K562 (cell line): ENCODE data around the gene NAT10. TPM values are rescaled to one million over a fixed set of nuclear protein-coding genes. Genes with fewer than 3 reads are reported as not detected.

Source experiments
- ATAC-seq: fragments of 200-7000 bp; cut with Tn5 transposase; 3 replicates; pipeline ENCODE4 v1.9.1; 2020; ENCODE audit warnings: moderate library complexity
- BruUV-seq: library from RNA; stranded (reverse); fragments of 400-500 nt; replicated peaks from 2 replicates; lab custom pipeline; 2021; lab: Mats Ljungman, UMichigan
- CTCF ChIA-PET: fragments of 300-600 bp; formaldehyde crosslinking; extraction: SDS; loops from one replicate; lab custom pipeline; 2021; ENCODE audit warnings: low intra/inter-chr PET ratio; lab: Yijun Ruan, JAX
- POLR2A ChIA-PET: fragments of 300-600, 350-650 bp; sonication (Branson Sonifier 250); formaldehyde crosslinking; extraction: SDS; loops from one replicate; lab custom pipeline; 2021; ENCODE audit warnings: antibody characterized with exemption, inconsistent platforms; lab: Yijun Ruan, JAX
- DNase-seq, 4 experiments: peaks; one replicate each; pipeline versions ENCODE4 v3.0.0 to v3.0.0-alpha.2; 2011 to 2018; ENCODE audit warnings: low spot score in 3 of 4, mixed read lengths in 3 of 4; ENCODE audit errors: extremely low read depth in 1 of 4
- FAIRE-seq: peaks from 2 replicates; lab custom pipeline; 2011; peaks lifted over from hg19 to GRCh38; lab: Jason Lieb, UNC
- H2AFZ ChIP-seq: 2 replicates; pipeline ENCODE4 v1.6.0; 2011; ENCODE audit warnings: low read depth, low read length, control low read depth, inconsistent platforms
- H3K27ac ChIP-seq: fragments of 200-600 bp; 3 replicates; pipeline ENCODE4 v1.8.0; 2011; ENCODE audit warnings: low read depth, mild to moderate bottlenecking, control low read depth, inconsistent platforms, low read length, moderate library complexity, mixed read lengths; ENCODE audit errors: extremely low read depth
- H3K27me3 ChIP-seq, 2 experiments: fragments of 300-600 bp in 1 of 2; 2 replicates in 1 of 2; 3 replicates in 1 of 2; pipeline versions ENCODE4 v1.6.0 to v1.8.0; 2011; ENCODE audit warnings: inconsistent platforms in 2 of 2, low read length in 2 of 2, mild to moderate bottlenecking in 1 of 2, mixed read lengths in 1 of 2, moderate library complexity in 1 of 2; ENCODE audit not compliant: control insufficient read depth in 2 of 2, insufficient read depth in 2 of 2
- H3K36me3 ChIP-seq: fragments of 300-600 bp; 3 replicates; pipeline ENCODE4 v1.8.0; 2011; ENCODE audit warnings: mild to moderate bottlenecking, low read length, inconsistent platforms; ENCODE audit not compliant: control insufficient read depth, insufficient read depth
- H3K4me1 ChIP-seq, 2 experiments: fragments of 200-600 bp in 1 of 2; replicated peaks in 1 of 2; 2 replicates in 1 of 2; 3 replicates in 1 of 2; pipeline versions ENCODE4 v1.5.1 to v1.8.0; 2011; ENCODE audit warnings: inconsistent platforms in 2 of 2, low read length in 2 of 2, mild to moderate bottlenecking in 1 of 2, mixed read lengths in 1 of 2, moderate library complexity in 1 of 2; ENCODE audit not compliant: control insufficient read depth in 2 of 2, insufficient read depth in 2 of 2
- H3K4me2 ChIP-seq: 2 replicates; pipeline ENCODE4 v1.6.1; 2011; ENCODE audit warnings: low read length, control low read depth, inconsistent platforms, mixed read lengths; ENCODE audit not compliant: insufficient read depth
- H3K4me3 ChIP-seq: fragments of 200-600 bp; sonication (generic), shearing (Covaris generic); 2 replicates; pipeline ENCODE4 v1.5.1; 2016; ENCODE audit warnings: control low read depth, inconsistent platforms
- H3K79me2 ChIP-seq: fragments of 200-600 bp; 3 replicates; pipeline ENCODE4 v1.8.0; 2011; ENCODE audit warnings: low read length, inconsistent platforms; ENCODE audit not compliant: control insufficient read depth, insufficient read depth
- H3K9ac ChIP-seq, 2 experiments: 2 replicates each; pipeline versions ENCODE4 v1.6.0 to v1.6.1; 2011; ENCODE audit warnings: low read depth in 2 of 2, low read length in 2 of 2, control low read depth in 1 of 2, inconsistent platforms in 1 of 2, mild to moderate bottlenecking in 1 of 2, mixed read lengths in 1 of 2; ENCODE audit not compliant: insufficient read depth in 1 of 2
- H3K9me1 ChIP-seq: one replicate; pipeline ENCODE4 v1.6.0; 2011; ENCODE audit warnings: inconsistent platforms, mild to moderate bottlenecking, low read length, moderate library complexity; ENCODE audit not compliant: control insufficient read depth, insufficient read depth
- H3K9me3 ChIP-seq: replicated peaks from 2 replicates; pipeline ENCODE4 v1.5.1; 2011; ENCODE audit warnings: low read depth, low read length, inconsistent platforms; ENCODE audit not compliant: control insufficient read depth, insufficient read depth
- H4K20me1 ChIP-seq: replicated peaks from 2 replicates; pipeline ENCODE4 v1.6.1; 2011; ENCODE audit warnings: low read length, inconsistent platforms, mixed read lengths; ENCODE audit not compliant: control insufficient read depth, insufficient read depth
- BHLHE40 ChIP-seq: IDR thresholded peaks from 2 replicates; pipeline ENCODE4 v1.6.1; 2011; ENCODE audit warnings: low read length, improper control_type of control experiment
- E2F3 ChIP-seq: fragments of 250-450 bp; sonication (Bioruptor Pico); IDR thresholded peaks from 2 replicates; pipeline ENCODE4 v1.4.0; 2020; ENCODE audit warnings: mild to moderate bottlenecking
- EP400 ChIP-seq: fragments of 450-650 bp; IDR thresholded peaks from 2 replicates; pipeline ENCODE4 v1.6.1; 2017; ENCODE audit warnings: antibody characterized with exemption, mild to moderate bottlenecking, moderate library complexity
- GTF2E2 ChIP-seq: fragments of 200-800 bp; sonication (Bioruptor generic); IDR thresholded peaks from 2 replicates; pipeline ENCODE4 v1.6.1; 2016; ENCODE audit warnings: missing genetic modification characterization, missing compliant biosample characterization
- HDAC3 ChIP-seq: fragments of 450-650 bp; IDR thresholded peaks from 2 replicates; pipeline ENCODE4 v1.6.1; 2018; ENCODE audit warnings: borderline replicate concordance, mild to moderate bottlenecking, moderate library complexity; ENCODE audit not compliant: partially characterized antibody
- HDAC8 ChIP-seq: fragments of 450-650 bp; IDR thresholded peaks from 2 replicates; pipeline ENCODE4 v1.6.1; 2016; ENCODE audit warnings: mild to moderate bottlenecking, missing genetic modification characterization, moderate library complexity, missing compliant biosample characterization
- HES1 ChIP-seq: fragments of 450-650 bp; IDR thresholded peaks from 2 replicates; pipeline ENCODE4 v1.6.1; 2016; ENCODE audit warnings: low read depth, mild to moderate bottlenecking, moderate library complexity
- JUNB ChIP-seq: fragments of 450-650 bp; formaldehyde crosslinking; conservative IDR thresholded peaks from 2 replicates; pipeline ENCODE4 v1.4.0; 2020; ENCODE audit warnings: mild to moderate bottlenecking
- MIER1 ChIP-seq: fragments of 450-650 bp; IDR thresholded peaks from 2 replicates; pipeline ENCODE4 v1.6.1; 2016; ENCODE audit warnings: antibody characterized with exemption, mild to moderate bottlenecking, low read depth
- NRF1 ChIP-seq, 2 experiments: fragments of 450-650 bp; IDR thresholded peaks in 1 of 2; conservative IDR thresholded peaks in 1 of 2; 2 replicates each; pipeline ENCODE4 v1.6.1; 2014; ENCODE audit warnings: mild to moderate bottlenecking in 2 of 2
- PPARD ChIP-seq: fragments of 250-450 bp; sonication (Bioruptor Pico); IDR thresholded peaks from 2 replicates; pipeline ENCODE4 v1.8.0; 2022; ENCODE audit warnings: inconsistent platforms, mild to moderate bottlenecking, moderate library complexity
- PRDM10 ChIP-seq: fragments of 450-650 bp; IDR thresholded peaks from 2 replicates; pipeline ENCODE4 v1.6.1; 2018; ENCODE audit not compliant: partially characterized antibody
- SMAD3 ChIP-seq: fragments of 450-650 bp; formaldehyde crosslinking; conservative IDR thresholded peaks from 2 replicates; pipeline ENCODE4 v1.4.0; 2020; ENCODE audit warnings: mild to moderate bottlenecking
- YY1 ChIP-seq, 3 experiments: IDR thresholded peaks; 2 replicates each; pipeline ENCODE4 v1.6.1; 2011; ENCODE audit warnings: low read length in 2 of 3, mild to moderate bottlenecking in 2 of 3, moderate library complexity in 2 of 3, borderline replicate concordance in 1 of 3, control low read depth in 1 of 3, low read depth in 1 of 3; ENCODE audit not compliant: insufficient read depth in 3 of 3, insufficient replicate concordance in 2 of 3, control insufficient read depth in 1 of 3, insufficient read length in 1 of 3; ENCODE audit errors: extremely low read depth in 1 of 3
- ZC3H4 ChIP-seq: sonication (generic); formaldehyde crosslinking; IDR thresholded peaks from 2 replicates; pipeline ENCODE4 v1.9.0; 2021; ENCODE audit warnings: missing genetic modification reagents, borderline replicate concordance
- ZEB2 ChIP-seq: fragments of 450-650 bp; IDR thresholded peaks from 2 replicates; pipeline ENCODE4 v1.6.1; 2016
- ZNF146 ChIP-seq: IDR thresholded peaks from one replicate; pipeline ENCODE4 v1.6.1; 2018; ENCODE audit warnings: missing compliant biosample characterization; ENCODE audit not compliant: unreplicated experiment
- ZNF212 ChIP-seq: fragments of 450-650 bp; formaldehyde crosslinking; IDR thresholded peaks from 2 replicates; pipeline ENCODE4 v1.4.0; 2020; ENCODE audit warnings: mild to moderate bottlenecking
- ZNF584 ChIP-seq: fragments of 200-800 bp; sonication (Bioruptor generic); IDR thresholded peaks from 2 replicates; pipeline ENCODE4 v1.6.1; 2016; ENCODE audit warnings: low read depth, mild to moderate bottlenecking, missing genetic modification characterization, missing compliant biosample characterization
- ZNF79 ChIP-seq: fragments of 250-450 bp; sonication (Bioruptor Pico); IDR thresholded peaks from 2 replicates; pipeline ENCODE4 v1.4.0; 2020; ENCODE audit warnings: low read depth, mild to moderate bottlenecking, moderate library complexity
- WGBS: fragments of 100-300 bp; shearing (Covaris generic); methylation state at CpG from one replicate; pipeline ENCODE4 v1.1.6; 2016; ENCODE audit warnings: low coverage, mixed read lengths; ENCODE audit not compliant: insufficient coverage; ENCODE audit errors: missing lambda C conversion rate; 5-methylcytosine and 5-hydroxymethylcytosine counted together
- in situ Hi-C: fragments of 300-500 bp; cut with MboI; formaldehyde crosslinking; loops from 4 replicates; pipeline ENCODE4 v1.15.0; 2018; ENCODE audit warnings: inconsistent platforms, mixed read lengths
- intact Hi-C: fragments of 100-400 bp; cut with micrococcal nuclease; formaldehyde crosslinking; loops from 2 replicates; pipeline ENCODE4 v1.14.2; 2022
- polyA plus RNA-seq, 8 experiments: library from polyadenylated mRNA; depleted of rRNA in 4 of 8; stranded (reverse) in 5 of 8; unstranded in 3 of 8; fragments of >200 nt; fragmentation: Nextera tagmentation in 2 of 8; fragmentation: Illumina TruSeq in 1 of 8; extraction: Ambion mirVana in 2 of 8; extraction: Trizol in 1 of 8; gene quantifications; 2 replicates each; pipeline versions ENCODE4 v1.2.1 to v1.2.3, GENCODE V29; 2011 to 2014; ENCODE audit warnings: inconsistent platforms in 1 of 8, missing spikeins in 1 of 8
- total RNA-seq, 7 experiments: library from RNA; depleted of rRNA in 6 of 7; stranded (reverse); fragments of >200 nt in 6 of 7; fragmentation: Illumina TruSeq in 2 of 7; extraction: Trizol in 2 of 7; gene quantifications; 2 replicates each; pipeline versions ENCODE4 v1.2.1 to v1.2.3, GENCODE V29; 2011 to 2021; ENCODE audit warnings: low replicate concordance in 1 of 7

NAT10 gene
- total and polyA plus RNA-seq, 9 of the 15 experiments (the other 6 are each of a cell fraction or from before 2014, with no cell fraction given), result 55.4 to 125 (median 86.3) TPM

DNA sequence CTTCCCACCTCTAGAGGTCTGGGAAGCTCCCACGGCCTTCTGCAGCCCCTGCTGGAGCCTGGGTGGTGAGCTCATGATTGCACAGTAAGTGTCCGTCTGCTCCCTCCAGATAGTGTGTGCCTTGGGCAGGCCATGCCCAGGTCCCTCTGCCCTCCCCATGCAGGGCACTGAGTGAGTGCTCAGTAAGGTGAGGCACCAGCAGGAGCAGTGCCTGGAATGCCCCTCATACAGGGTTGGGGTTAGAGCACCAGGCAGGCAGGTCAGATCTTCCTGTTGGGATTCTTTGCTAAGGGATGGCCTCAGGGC is 50.3 kb downstream of the NAT10 start (continued):
- TF ChIP-seq ZC3H4 (no peak), ZNF212 (CRISPR knock-in tag) (no peak), JUNB (CRISPR knock-in tag) (no peak), ZNF146 (CRISPR knock-in tag) (no peak), HDAC3 (no peak)

- ATAC-seq (no peak), FAIRE-seq (no peak), DNase-seq (no peak)
- no TSS peak for BruUV-seq
- no peak overlapping the region for H3K9ac ChIP-seq
- peaks cover 7 to 15% of the 10 kb centered on the region in 2 experiments; a peak in 4 of 5 replicates for H3K4me1 ChIP-seq
- no peaks in the 10 kb centered on the region for H3K9me3 ChIP-seq
- H3K36me3 ChIP-seq, result peaks cover 30% of the 10 kb centered on the region; the same call in 1 of the 3 replicates
- H3K27me3 ChIP-seq, result 0 out of 5 replicates have a peak, but pooled peaks cover 0 to under 1% of the 10 kb centered on the region in 2 experiments
- ChIA-PET CTCF (no interaction called here), POLR2A (no interaction called here)
- no peak overlapping the region for H3K4me3 ChIP-seq
- 94% methylated on average over 8 of the region's 9 CpGs for WGBS
- no peak overlapping the region for H2AFZ ChIP-seq
- no peaks in the 10 kb centered on the region for H3K79me2 ChIP-seq
- intact Hi-C loops (no loop called here), in situ Hi-C loops (loop anchor here (25.0 kb wide), 1 partner anchor 320 kb away; no protein-coding TSS in a partner anchor)
- H4K20me1 ChIP-seq, result 0 out of 2 replicates have a peak, but pooled peaks cover 11% of the 10 kb centered on the region
- H3K9me1 ChIP-seq, result no peaks in the 10 kb centered on the region
- no peak overlapping the region for H3K4me2 ChIP-seq
- H3K27ac ChIP-seq, result no peak overlapping the region
- TF ChIP-seq PPARD (CRISPR knock-in tag), result no peak
- TF ChIP-seq YY1 (IDR thresholded peaks at IDR 0.05; ENCODE audit: borderline replicate concordance in 1 of 3, control insufficient read depth in 1 of 3, extremely low read depth in 1 of 3, insufficient read depth in 3 of 3, insufficient read length in 1 of 3, insufficient replicate concordance in 2 of 3, low read depth in 1 of 3, low read length in 2 of 3), result no peak
- no peak for TF ChIP-seq E2F3 (CRISPR knock-in tag)
- TF ChIP-seq ZNF79 (CRISPR knock-in tag), result no peak
- no peak for TF ChIP-seq ZEB2
- TF ChIP-seq GTF2E2, result no peak
- TF ChIP-seq NRF1 (conservative IDR thresholded peaks at IDR 0.05 in 1 of 2, IDR thresholded peaks at IDR 0.05 in 1 of 2), result no peak
- no peak for TF ChIP-seq SMAD3
- no peak for TF ChIP-seq PRDM10
- no peak for TF ChIP-seq HDAC8 (tag)
- no peak for TF ChIP-seq BHLHE40
- TF ChIP-seq EP400, result no peak
- TF ChIP-seq HES1, result no peak
- no peak for TF ChIP-seq MIER1
- TF ChIP-seq ZNF584 (CRISPR knock-in tag), result no peak
Measured at GRCh38 chr11:34157163-34157562, 51.7 kb downstream of the NAT10 start.
